HepG2 (cell line): Measurements from ENCODE around the gene LIPC. TPM values are rescaled to one million over a fixed set of nuclear protein-coding genes. Genes with fewer than 3 reads are reported as not detected.

ENCODE experiments used
- ASH2L ChIP-seq: fragments of 300-600, 200-600 bp; sonication (generic); IDR thresholded peaks from 2 replicates; pipeline ENCODE4 v1.7.0; 2017; ENCODE audit warnings: low read depth, mild to moderate bottlenecking, moderate library complexity, mixed read lengths, low read length; ENCODE audit not compliant: insufficient read length
- CSRNP2 ChIP-seq: sonication (generic); formaldehyde crosslinking; conservative IDR thresholded peaks from 2 replicates; pipeline ENCODE4 v1.8.0; 2022; ENCODE audit warnings: low read depth, missing genetic modification reagents
- E2F1 ChIP-seq: sonication (generic); formaldehyde crosslinking; IDR thresholded peaks from 2 replicates; pipeline ENCODE4 v1.5.0; 2020; ENCODE audit warnings: missing genetic modification reagents
- ELF1 ChIP-seq: sonication (generic); formaldehyde crosslinking; IDR thresholded peaks from 2 replicates; pipeline ENCODE4 v1.4.0; 2020; ENCODE audit warnings: missing genetic modification reagents
- MED1 ChIP-seq: sonication (generic); formaldehyde crosslinking; IDR thresholded peaks from 2 replicates; pipeline ENCODE4 v1.4.0; 2020; ENCODE audit warnings: missing genetic modification reagents
- MYPOP ChIP-seq: sonication (generic); formaldehyde crosslinking; IDR thresholded peaks from 2 replicates; pipeline ENCODE4 v1.8.1; 2023; ENCODE audit warnings: mild to moderate bottlenecking, moderate library complexity, missing genetic modification reagents
- NFE2L2 ChIP-seq: fragments of 150-350 bp; IDR thresholded peaks from 2 replicates; pipeline ENCODE4 v1.6.1; 2014; ENCODE audit warnings: low read length
- NFKBIZ ChIP-seq: IDR thresholded peaks from 2 replicates; pipeline ENCODE4 v1.6.1; 2018; ENCODE audit warnings: missing genetic modification reagents, missing compliant biosample characterization
- PRMT3 ChIP-seq: sonication (generic); formaldehyde crosslinking; IDR thresholded peaks from 2 replicates; pipeline ENCODE4 v1.8.1; 2022; ENCODE audit warnings: low read depth, mild to moderate bottlenecking, moderate library complexity, missing genetic modification reagents, borderline replicate concordance
- RAD21 ChIP-seq: fragments of 450-650 bp; formaldehyde crosslinking; IDR thresholded peaks from 2 replicates; pipeline ENCODE4 v1.5.0; 2020; ENCODE audit warnings: mild to moderate bottlenecking
- ZHX1 ChIP-seq: sonication (generic); formaldehyde crosslinking; IDR thresholded peaks from 2 replicates; pipeline ENCODE4 v1.8.1; 2022; ENCODE audit warnings: low read depth, mild to moderate bottlenecking, missing genetic modification reagents
- ZNF333 ChIP-seq: sonication (generic); formaldehyde crosslinking; IDR thresholded peaks from 2 replicates; pipeline ENCODE4 v1.4.0; 2020; ENCODE audit warnings: mild to moderate bottlenecking, missing genetic modification reagents, borderline replicate concordance
- ZNF337 ChIP-seq: sonication (generic); formaldehyde crosslinking; IDR thresholded peaks from 2 replicates; pipeline ENCODE4 v1.5.1; 2020; ENCODE audit warnings: missing genetic modification reagents, low read depth, mild to moderate bottlenecking, borderline replicate concordance
- ZNF510 ChIP-seq: sonication (generic); formaldehyde crosslinking; IDR thresholded peaks from 2 replicates; pipeline ENCODE4 v1.4.0; 2020; ENCODE audit warnings: low read depth, mild to moderate bottlenecking, missing genetic modification reagents
- ZNF589 ChIP-seq: sonication (generic); formaldehyde crosslinking; conservative IDR thresholded peaks from 2 replicates; pipeline ENCODE4 v1.8.0; 2022; ENCODE audit warnings: mild to moderate bottlenecking, moderate library complexity, missing genetic modification reagents
- ZNF782 ChIP-seq: sonication (generic); formaldehyde crosslinking; IDR thresholded peaks from 2 replicates; pipeline ENCODE4 v1.4.0; 2020; ENCODE audit warnings: missing genetic modification reagents, mild to moderate bottlenecking, borderline replicate concordance
- polyA plus RNA-seq, 8 experiments: library from polyadenylated mRNA; depleted of rRNA in 3 of 8; stranded (reverse) in 7 of 8; unstranded in 1 of 8; fragments of >200 nt; fragmentation: Illumina TruSeq in 4 of 8; extraction: Trizol in 4 of 8; gene quantifications; 2 replicates each; pipeline versions ENCODE4 v1.2.1 to v1.2.3, GENCODE V29; 2011 to 2016; ENCODE audit warnings: low read depth in 4 of 8, missing spikeins in 1 of 8, mixed read lengths in 1 of 8; ENCODE audit not compliant: insufficient read depth in 1 of 8
- total RNA-seq, 5 experiments: library from RNA; depleted of rRNA; stranded (reverse); fragments of >200 nt; fragmentation: Illumina TruSeq; extraction: Trizol; gene quantifications; 2 replicates each; pipeline ENCODE4 v1.2.3, GENCODE V29; 2016; ENCODE audit warnings: low read depth in 1 of 5
- TF ChIP-seq, protein P1 (sequence below): sonication (generic); formaldehyde crosslinking; IDR thresholded peaks from 2 replicates; pipeline ENCODE4 v1.8.1; 2023; ENCODE audit warnings: mild to moderate bottlenecking, missing genetic modification reagents
- TF ChIP-seq, protein P2 (sequence below): sonication (generic); formaldehyde crosslinking; IDR thresholded peaks from 2 replicates; pipeline ENCODE4 v1.4.0; 2020; ENCODE audit warnings: mild to moderate bottlenecking, missing genetic modification reagents

The LIPC gene
- total and polyA plus RNA-seq, 2 of the 13 experiments (the other 11 are each of a cell fraction or from before 2014, with no cell fraction given), result 26.0 to 38.0 TPM

DNA sequence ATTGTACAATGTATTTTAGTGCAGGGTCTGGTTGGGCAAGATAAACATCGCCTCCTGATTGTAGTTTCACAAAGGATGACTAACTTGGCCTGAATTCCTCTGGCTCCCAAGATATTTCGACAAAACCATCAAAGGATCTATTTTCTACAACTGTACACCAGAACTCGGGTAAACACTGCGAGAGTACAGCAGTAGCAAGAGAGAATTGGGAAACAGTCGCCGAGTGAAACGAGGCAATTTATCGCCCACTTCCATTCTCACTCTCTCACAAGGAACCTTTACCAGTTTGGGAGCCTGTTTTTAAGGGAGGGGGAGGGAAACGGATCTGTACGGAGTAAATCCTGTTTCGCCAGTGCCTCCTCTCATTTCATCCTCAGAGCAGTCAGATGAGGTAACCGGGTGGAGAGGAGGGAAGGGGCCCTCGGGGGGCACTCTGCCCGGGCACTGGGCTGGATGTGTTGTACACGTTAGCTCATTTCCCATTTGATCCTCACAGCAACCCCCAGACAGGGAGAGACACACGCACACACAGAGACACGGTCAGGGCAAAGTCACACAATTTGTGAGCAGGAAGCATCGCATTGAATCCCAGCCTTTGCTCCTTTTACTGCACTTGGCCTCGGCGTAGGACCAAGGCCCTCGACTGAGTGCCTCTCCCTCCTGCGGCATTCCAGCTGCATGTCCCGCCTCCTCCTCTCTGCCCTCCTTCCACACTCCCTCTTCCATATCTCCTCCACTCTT lies 120.1 kb downstream of the LIPC start (continued):
- TF ChIP-seq E2F1, result no peak
- no peak for TF ChIP-seq ELF1 (CRISPR knock-in tag)
- no peak for TF ChIP-seq NFKBIZ (CRISPR knock-in tag)
- no peak for TF ChIP-seq ZNF333 (CRISPR knock-in tag)
- 0 out of 2 replicates have a peak, but pooled peaks have one; percentile 17 for TF ChIP-seq RAD21 (CRISPR knock-in tag)
- no peak for TF ChIP-seq NFE2L2
- TF ChIP-seq ZHX1 (CRISPR knock-in tag), result no peak
- TF ChIP-seq ASH2L, result peak; percentile 60
- TF ChIP-seq ZNF337 (CRISPR knock-in tag), result no peak
- TF ChIP-seq MED1 (CRISPR knock-in tag), result no peak; the same call in 1 of the 2 replicates
- TF ChIP-seq ZNF782, result no peak
- no peak for TF ChIP-seq PRMT3 (CRISPR knock-in tag)
- TF ChIP-seq, protein P1, sequence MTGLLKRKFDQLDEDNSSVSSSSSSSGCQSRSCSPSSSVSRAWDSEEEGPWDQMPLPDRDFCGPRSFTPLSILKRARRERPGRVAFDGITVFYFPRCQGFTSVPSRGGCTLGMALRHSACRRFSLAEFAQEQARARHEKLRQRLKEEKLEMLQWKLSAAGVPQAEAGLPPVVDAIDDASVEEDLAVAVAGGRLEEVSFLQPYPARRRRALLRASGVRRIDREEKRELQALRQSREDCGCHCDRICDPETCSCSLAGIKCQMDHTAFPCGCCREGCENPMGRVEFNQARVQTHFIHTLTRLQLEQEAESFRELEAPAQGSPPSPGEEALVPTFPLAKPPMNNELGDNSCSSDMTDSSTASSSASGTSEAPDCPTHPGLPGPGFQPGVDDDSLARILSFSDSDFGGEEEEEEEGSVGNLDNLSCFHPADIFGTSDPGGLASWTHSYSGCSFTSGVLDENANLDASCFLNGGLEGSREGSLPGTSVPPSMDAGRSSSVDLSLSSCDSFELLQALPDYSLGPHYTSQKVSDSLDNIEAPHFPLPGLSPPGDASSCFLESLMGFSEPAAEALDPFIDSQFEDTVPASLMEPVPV, result no peak
- no peak for TF ChIP-seq CSRNP2 (CRISPR knock-in tag)
- TF ChIP-seq MYPOP (CRISPR knock-in tag), result no peak; the same call in 1 of the 2 replicates
- TF ChIP-seq, protein P2, sequence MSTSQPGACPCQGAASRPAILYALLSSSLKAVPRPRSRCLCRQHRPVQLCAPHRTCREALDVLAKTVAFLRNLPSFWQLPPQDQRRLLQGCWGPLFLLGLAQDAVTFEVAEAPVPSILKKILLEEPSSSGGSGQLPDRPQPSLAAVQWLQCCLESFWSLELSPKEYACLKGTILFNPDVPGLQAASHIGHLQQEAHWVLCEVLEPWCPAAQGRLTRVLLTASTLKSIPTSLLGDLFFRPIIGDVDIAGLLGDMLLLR (CRISPR knock-in tag), result 0 out of 2 replicates have a peak, but pooled peaks have one; percentile 46
- TF ChIP-seq ZNF589 (CRISPR knock-in tag), result no peak
- TF ChIP-seq ZNF510 (CRISPR knock-in tag), result no peak
